Testis (tissue), 3 donors: ENCODE data around the gene SCG5. TPM values are rescaled to one million over a fixed set of nuclear protein-coding genes. Genes with fewer than 3 reads are reported as not detected.

ENCODE experiments used
- DNase-seq: peaks from one replicate; pipeline ENCODE4 v3.0.0-alpha.2; 2019
- H3K27ac ChIP-seq, 2 donors: fragments of 200-600 bp; sonication (generic); one replicate each; pipeline ENCODE4 v1.5.1; 2019
- H3K27me3 ChIP-seq: fragments of 200-600 bp; sonication (generic); one replicate; pipeline ENCODE4 v1.5.1; 2019
- H3K36me3 ChIP-seq: fragments of 200-600 bp; sonication (generic); one replicate; pipeline ENCODE4 v1.5.1; 2017; ENCODE audit warnings: low read depth; ENCODE audit errors: missing control alignments
- H3K4me1 ChIP-seq: fragments of 200-600 bp; sonication (generic); one replicate; pipeline ENCODE4 v1.5.1; 2019
- H3K4me3 ChIP-seq, 2 donors: fragments of 200-600 bp; sonication (generic); one replicate each; pipeline ENCODE4 v1.5.1; 2017 to 2019
- H3K9me3 ChIP-seq: fragments of 200-600 bp; sonication (generic); one replicate; pipeline ENCODE4 v1.5.1; 2017
- POLR2A ChIP-seq: fragments of 450-650 bp; IDR thresholded peaks from one replicate; pipeline ENCODE4 v1.6.1; 2017; ENCODE audit warnings: antibody characterized with exemption, mild to moderate bottlenecking, moderate library complexity
- WGBS, 2 donors: methylation state at CpG; one replicate each; pipeline ENCODE4 v1.1.5; 2018; 5-methylcytosine and 5-hydroxymethylcytosine counted together
- intact Hi-C: fragments of 100-400 bp; cut with DNase I; formaldehyde crosslinking; loops from one replicate; pipeline ENCODE4 v1.15.1; 2023; ENCODE audit warnings: low total_unique reads
- polyA plus RNA-seq: library from polyadenylated mRNA; stranded (reverse); fragments of 350-450 nt; fragmentation: Illumina TruSeq; extraction: RNeasy Lipid Tissue Mini Kit (QIAGEN cat#74804); gene quantifications from one replicate; pipeline ENCODE4 v1.2.3, GENCODE V29; 2014; ENCODE audit warnings: low read depth, low replicate concordance; ENCODE audit not compliant: insufficient read depth
- total RNA-seq, 2 donors: library from RNA; depleted of rRNA; stranded (reverse); fragments of >200 nt; gene quantifications; one replicate each; pipeline ENCODE4 v1.2.3, GENCODE V29; 2016
- TF ChIP-seq, protein P1 (sequence below), 3 experiments: fragments of 450-650 bp in 2 of 3; fragments of 200-600 bp in 1 of 3; sonication (generic) in 1 of 3; IDR thresholded peaks; one replicate each; pipeline ENCODE4 v1.5.1; 2016 to 2019; ENCODE audit warnings: antibody characterized with exemption in 3 of 3, mild to moderate bottlenecking in 2 of 3, moderate library complexity in 1 of 3

Gene SCG5
- total and polyA plus RNA-seq, 3 donors from 2014 or later: 10.6 to 38.3 (median 10.9) TPM

DNA sequence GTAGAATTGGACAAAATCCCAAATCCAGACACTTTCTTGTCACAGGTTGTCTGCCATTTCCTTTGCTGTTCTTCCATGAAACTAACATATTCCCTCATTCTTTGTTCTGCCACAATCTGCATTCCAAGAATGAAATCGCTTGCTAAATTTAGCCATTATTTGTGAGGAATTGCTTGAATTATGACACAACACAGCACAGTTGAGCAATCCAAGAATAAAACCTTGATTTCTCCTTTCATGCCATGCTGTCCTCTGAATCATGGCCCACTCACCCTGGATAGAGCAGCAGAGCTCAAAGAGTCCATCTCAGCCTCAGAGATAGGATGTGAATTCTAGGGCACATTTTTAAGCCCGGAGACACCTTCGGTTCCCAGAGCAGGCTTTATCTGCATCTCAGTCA is 41.1 kb downstream of the SCG5 start:
- 88 to 96% methylated on average over 3 of the region's 3 CpGs for WGBS, 2 donors
- Histone ChIP-seq H3K27ac (no peak overlapping the region), H3K9me3 (no peaks in the 10 kb centered on the region)

DNA sequence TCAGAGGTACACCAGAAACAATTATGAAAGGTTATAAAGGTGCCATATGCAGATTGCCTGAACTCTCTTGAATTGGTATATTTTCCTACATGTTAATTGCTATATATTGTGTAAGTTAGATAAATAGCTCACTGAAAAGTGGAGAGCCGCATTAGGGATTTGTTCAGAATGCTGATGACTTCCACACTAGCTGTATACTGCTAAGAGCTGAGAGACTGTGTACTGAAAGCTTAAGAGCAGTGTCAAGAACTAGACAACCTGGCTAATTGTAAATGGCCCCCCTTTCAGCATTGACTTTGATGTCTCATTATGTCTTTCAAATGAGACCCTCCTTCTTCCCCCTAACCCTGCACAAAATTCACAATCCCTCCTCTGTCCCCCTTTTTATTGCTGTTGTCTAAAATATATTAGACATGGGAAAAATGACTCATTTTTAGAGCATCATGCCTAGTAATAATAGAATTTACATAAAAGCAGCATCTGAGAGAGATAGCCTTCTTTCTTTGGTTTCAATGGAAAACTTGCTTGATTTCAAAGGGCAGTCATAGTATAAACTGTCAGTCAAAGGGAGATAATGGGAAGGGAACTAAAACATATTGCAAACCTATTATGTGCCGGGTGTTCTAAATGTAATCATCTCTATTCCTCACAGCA is 41.6 kb downstream of the SCG5 start:
- Histone ChIP-seq H3K9me3 (no peaks in the 10 kb centered on the region), H3K4me1 (no peaks in the 10 kb centered on the region), H3K27me3 (no peaks in the 10 kb centered on the region), H3K36me3 (no peaks in the 10 kb centered on the region), H3K4me3 (no peak overlapping the region), H3K27ac (no peak overlapping the region)
- intact Hi-C loops: no loop called here
- no peak for DNase-seq
- no peak for TF ChIP-seq POLR2A
- TF ChIP-seq, protein P1, sequence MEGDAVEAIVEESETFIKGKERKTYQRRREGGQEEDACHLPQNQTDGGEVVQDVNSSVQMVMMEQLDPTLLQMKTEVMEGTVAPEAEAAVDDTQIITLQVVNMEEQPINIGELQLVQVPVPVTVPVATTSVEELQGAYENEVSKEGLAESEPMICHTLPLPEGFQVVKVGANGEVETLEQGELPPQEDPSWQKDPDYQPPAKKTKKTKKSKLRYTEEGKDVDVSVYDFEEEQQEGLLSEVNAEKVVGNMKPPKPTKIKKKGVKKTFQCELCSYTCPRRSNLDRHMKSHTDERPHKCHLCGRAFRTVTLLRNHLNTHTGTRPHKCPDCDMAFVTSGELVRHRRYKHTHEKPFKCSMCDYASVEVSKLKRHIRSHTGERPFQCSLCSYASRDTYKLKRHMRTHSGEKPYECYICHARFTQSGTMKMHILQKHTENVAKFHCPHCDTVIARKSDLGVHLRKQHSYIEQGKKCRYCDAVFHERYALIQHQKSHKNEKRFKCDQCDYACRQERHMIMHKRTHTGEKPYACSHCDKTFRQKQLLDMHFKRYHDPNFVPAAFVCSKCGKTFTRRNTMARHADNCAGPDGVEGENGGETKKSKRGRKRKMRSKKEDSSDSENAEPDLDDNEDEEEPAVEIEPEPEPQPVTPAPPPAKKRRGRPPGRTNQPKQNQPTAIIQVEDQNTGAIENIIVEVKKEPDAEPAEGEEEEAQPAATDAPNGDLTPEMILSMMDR (IDR thresholded peaks at IDR 0.05): no peak
- 90 to 94% methylated on average over 2 of the region's 2 CpGs for WGBS, 2 donors

More for the DNA sequence above, 41.1 kb downstream of the SCG5 start:
- Histone ChIP-seq H3K27me3 (no peaks in the 10 kb centered on the region), H3K36me3 (no peaks in the 10 kb centered on the region), H3K4me3 (no peak overlapping the region), H3K4me1 (no peaks in the 10 kb centered on the region)
- intact Hi-C loops: no loop called here
- TF ChIP-seq POLR2A: no peak
- TF ChIP-seq, protein P1 (IDR thresholded peaks at IDR 0.05): no peak
- no peak for DNase-seq

DNA sequence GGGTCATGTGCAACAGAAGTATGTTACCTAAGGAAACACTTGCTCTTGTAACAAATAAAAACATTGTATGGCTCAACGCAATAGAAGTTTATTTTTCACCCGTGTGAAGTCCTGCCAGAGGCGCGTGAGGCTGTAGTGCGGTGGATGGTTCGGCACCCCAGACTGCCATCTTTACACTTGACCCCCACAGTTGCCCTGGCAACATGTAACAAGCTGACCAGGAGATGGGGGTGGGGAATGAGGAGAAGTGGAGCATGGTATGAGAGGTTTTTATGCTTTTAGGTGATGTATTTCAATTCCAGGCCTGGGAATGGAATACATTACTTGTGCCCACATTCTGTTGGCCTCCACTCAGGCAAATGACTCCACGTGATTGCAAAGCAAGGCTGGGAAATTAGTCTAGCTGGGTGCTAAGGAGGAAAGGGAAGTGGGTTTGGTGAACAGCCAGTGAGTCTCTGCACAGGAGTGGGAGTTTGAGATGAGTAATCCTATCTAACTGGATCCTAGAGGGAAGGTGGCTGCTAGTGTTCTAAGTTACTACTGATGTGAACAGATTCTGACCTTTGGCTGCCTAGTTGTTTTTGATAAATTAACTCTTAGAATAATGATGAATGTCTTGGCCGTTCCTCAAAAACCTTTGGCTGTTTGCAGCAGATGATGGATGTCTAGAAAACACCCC is 42.5 kb downstream of the SCG5 start:
- H3K36me3 ChIP-seq: no peaks in the 10 kb centered on the region
- no peaks in the 10 kb centered on the region for H3K4me1 ChIP-seq
- no peak overlapping the region for H3K27ac ChIP-seq
- intact Hi-C loops: no loop called here
- no peaks in the 10 kb centered on the region for H3K27me3 ChIP-seq
- H3K4me3 ChIP-seq: no peak overlapping the region
- TF ChIP-seq, protein P1 (IDR thresholded peaks at IDR 0.05): no peak
- TF ChIP-seq POLR2A: no peak
- WGBS, 2 donors: 80 to 85% methylated on average over 8 of the region's 8 CpGs
- no peak for DNase-seq
- no peaks in the 10 kb centered on the region for H3K9me3 ChIP-seq

DNA sequence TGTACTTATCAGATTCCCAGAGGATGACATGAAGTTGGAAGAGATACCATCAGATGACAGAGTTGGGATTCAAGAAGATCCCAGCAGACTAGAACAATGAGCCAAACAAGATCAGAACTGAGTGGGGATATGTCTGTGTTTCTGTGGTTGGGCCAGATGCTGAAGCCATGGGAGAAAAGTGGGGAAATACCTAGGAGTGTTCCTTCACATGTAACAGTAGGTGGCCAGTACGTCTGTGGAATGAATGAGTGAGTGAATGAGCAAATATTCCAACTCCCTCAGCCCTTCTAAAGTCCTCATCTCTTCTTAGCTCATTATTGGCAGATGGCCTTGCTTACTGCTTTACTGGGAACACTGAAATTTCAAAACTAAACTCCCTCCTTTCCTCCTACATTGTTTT is 44.1 kb downstream of the SCG5 start:
- TF ChIP-seq, protein P1 (IDR thresholded peaks at IDR 0.05): no peak
- no peak for TF ChIP-seq POLR2A
- 70 to 86% methylated on average over 1 of the region's 1 CpG for WGBS, 2 donors
- Histone ChIP-seq H3K9me3 (no peaks in the 10 kb centered on the region), H3K36me3 (no peaks in the 10 kb centered on the region), H3K27me3 (no peaks in the 10 kb centered on the region), H3K4me3 (no peak overlapping the region), H3K27ac (no peak overlapping the region), H3K4me1 (no peaks in the 10 kb centered on the region)
- no peak for DNase-seq
- intact Hi-C loops: no loop called here
